ENCODE data around the gene KIFAP3. TPM values are rescaled to one million over a fixed set of nuclear protein-coding genes. Genes with fewer than 3 reads are reported as not detected.
A peak's percentile ranks its signal among the peaks of the same experiment; 100 is the strongest.

Gene KIFAP3
- total and polyA plus RNA-seq, 12 donors, result 18.4 to 54.8 (median 30.5) TPM

DNA sequence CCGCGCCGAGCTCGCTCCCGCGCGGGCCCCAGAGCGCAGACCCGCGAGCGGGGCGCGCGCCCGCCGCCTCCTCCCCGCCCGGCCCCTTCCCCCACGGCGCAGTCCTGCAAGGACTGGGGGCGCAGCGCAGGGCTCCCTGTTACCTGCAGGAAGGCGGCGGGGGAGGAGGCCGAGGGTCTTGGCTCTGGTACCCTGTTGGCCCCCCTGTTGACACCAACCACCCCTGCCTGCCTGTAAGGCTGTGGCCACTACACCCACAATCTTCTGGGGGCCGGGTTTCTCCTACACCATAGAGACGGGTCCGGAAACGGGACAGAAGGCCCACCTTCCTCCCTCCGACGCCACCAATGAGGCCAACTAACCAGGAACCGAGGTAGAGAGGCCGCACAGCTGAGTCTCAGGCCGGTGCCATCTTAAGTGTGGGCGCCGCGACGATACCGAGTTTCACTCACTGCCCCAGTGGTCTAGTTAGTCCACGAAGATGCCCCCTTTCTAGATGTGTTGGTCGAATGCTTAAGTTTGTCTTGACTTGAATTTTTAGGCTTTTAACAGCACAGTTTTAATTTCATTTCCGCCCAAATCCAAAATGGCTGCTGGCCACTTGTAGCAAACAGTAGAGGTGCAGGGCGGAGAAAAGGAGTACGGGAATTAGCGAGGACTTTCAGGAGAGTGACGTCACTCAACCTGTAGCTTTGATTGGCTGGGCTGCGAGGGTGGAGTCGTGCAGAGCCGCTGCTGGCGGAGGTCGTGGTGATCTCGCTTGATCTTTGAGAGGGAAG, 180.7 kb downstream of the KIFAP3 start, which contains the start of gene SCYL3:
TSS of gene SCYL3 (minus strand) at position 252 of the 779 bp plus-strand sequence. CDS start 5,056 bp downstream, outside the sequence.
- no peaks in the 10 kb centered on the region for H3K36me3 ChIP-seq (replicated peaks in 1 of 2)
- DNase-seq, result peak; percentile 91 to 98 (median 96)
- peak within 1 kb of the TSS; percentile 80 to 99 (median 99) for H3K27ac ChIP-seq
- H3K27me3 ChIP-seq, result no peaks in the 10 kb centered on the region
- intact Hi-C loops (cut with DNase I), result no loop called here
- H3K4me1 ChIP-seq (replicated peaks in 1 of 2), result peaks cover 18 to 24% of the 10 kb centered on the region in 2 donors
- TF ChIP-seq, protein P1, sequence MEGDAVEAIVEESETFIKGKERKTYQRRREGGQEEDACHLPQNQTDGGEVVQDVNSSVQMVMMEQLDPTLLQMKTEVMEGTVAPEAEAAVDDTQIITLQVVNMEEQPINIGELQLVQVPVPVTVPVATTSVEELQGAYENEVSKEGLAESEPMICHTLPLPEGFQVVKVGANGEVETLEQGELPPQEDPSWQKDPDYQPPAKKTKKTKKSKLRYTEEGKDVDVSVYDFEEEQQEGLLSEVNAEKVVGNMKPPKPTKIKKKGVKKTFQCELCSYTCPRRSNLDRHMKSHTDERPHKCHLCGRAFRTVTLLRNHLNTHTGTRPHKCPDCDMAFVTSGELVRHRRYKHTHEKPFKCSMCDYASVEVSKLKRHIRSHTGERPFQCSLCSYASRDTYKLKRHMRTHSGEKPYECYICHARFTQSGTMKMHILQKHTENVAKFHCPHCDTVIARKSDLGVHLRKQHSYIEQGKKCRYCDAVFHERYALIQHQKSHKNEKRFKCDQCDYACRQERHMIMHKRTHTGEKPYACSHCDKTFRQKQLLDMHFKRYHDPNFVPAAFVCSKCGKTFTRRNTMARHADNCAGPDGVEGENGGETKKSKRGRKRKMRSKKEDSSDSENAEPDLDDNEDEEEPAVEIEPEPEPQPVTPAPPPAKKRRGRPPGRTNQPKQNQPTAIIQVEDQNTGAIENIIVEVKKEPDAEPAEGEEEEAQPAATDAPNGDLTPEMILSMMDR (IDR thresholded peaks at IDR 0.05), result peak in 1 of 6 experiments; percentile 10
- peak; percentile 54 to 82 for TF ChIP-seq POLR2A (IDR thresholded peaks at IDR 0.05)
- peak within 1 kb of the TSS; percentile 47 to 84 (median 76) for H3K4me3 ChIP-seq
- 0 to 1% (median 0%) methylated on average over 18 to 52 of the region's 52 CpGs for WGBS, 4 donors
- no peaks in the 10 kb centered on the region for H3K9me3 ChIP-seq (replicated peaks in 1 of 3)

DNA sequence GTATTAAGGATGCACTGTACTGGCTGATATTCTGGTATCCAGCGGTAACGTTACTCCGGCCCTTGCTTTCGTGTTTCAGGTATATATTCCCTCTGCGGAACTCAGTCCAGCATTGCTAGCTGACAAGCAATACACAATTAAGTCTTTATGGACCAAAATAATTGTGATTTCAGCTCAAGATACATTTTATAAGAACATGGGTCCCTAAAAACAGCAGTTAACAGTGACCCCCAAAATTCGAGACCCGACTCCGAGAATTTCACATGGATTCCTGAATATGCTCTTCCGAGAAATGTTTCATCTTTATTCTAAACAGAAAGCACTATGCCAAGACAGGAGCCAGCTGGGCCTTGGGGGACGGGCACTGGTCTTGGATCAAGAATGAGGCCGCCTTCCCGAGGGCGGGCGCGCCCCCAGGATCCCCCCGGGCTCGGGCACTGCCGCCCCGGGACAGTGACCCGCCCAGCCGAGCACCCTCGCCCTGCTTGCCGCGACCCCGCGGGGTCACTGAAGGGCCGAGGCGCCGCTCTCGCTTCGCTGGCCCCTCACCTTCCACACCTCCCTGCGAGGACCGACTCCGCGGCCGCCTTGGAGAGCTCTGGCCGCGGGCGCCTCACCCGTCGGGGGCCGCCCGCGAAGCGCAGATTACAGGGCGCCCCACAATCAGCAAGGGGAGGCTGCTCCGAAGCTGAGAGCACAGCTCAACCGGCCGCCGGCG, 181.4 kb downstream of the KIFAP3 start:
- Histone ChIP-seq H3K4me3 (peak overlapping the region; percentile 47 to 84 (median 76)), H3K27ac (peak overlapping the region; percentile 80 to 99 (median 99)), H3K36me3 (replicated peaks in 1 of 2) (peaks cover 0 to 3% of the 10 kb centered on the region in 2 donors), H3K9me3 (replicated peaks in 1 of 3) (no peaks in the 10 kb centered on the region), H3K27me3 (no peaks in the 10 kb centered on the region), H3K4me1 (replicated peaks in 1 of 2) (peaks cover 18 to 29% of the 10 kb centered on the region in 2 donors)
- TF ChIP-seq POLR2A (IDR thresholded peaks at IDR 0.05), result no peak
- TF ChIP-seq, protein P1 (IDR thresholded peaks at IDR 0.05), result no peak
- 1 to 2% (median 1%) methylated on average over 9 to 51 of the region's 51 CpGs for WGBS, 4 donors
- peak; percentile 45 to 69 (median 53) for DNase-seq
- intact Hi-C loops (cut with DNase I), result no loop called here

DNA sequence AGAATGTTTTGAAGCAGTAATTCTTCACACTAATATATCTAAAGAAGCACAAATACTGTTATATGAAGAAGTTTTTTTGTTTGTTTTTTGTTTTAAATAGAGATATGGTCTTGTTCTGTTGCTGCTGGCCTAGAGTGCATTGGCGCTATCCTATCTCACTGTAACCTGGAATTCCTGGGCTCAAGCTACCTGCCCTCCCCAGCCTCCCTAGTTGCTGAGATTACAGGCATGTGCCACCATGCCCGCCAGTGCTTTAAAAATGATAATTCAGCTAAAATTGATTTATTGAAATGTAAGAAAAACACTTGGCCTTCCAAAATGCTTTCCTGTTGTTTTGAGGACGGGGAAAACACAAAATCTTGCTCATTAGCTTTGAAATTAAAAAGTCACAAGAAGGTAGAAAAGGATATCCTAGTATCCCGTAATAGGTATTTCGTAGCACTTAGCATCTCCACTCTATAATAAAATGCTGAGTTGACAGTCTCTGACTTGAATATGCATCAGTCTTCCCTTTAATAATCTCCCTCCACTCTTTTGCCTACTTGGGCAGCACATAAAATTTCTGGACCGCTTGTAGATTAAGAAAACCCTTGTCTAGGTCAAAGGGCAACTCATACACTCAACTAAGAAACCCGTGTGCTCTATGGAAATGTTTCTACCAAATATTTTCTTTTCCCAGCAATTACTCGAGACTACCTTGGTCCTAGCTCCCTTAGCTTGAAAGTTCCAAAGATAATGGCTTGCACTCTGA, 182.1 kb downstream of the KIFAP3 start:
- H3K36me3 ChIP-seq (replicated peaks in 1 of 2), result peaks cover 0 to 10% of the 10 kb centered on the region in 2 donors
- TF ChIP-seq POLR2A (IDR thresholded peaks at IDR 0.05), result no peak
- TF ChIP-seq, protein P1 (IDR thresholded peaks at IDR 0.05), result no peak
- intact Hi-C loops (cut with DNase I), result no loop called here
- no peak for DNase-seq
- no peaks in the 10 kb centered on the region for H3K9me3 ChIP-seq (replicated peaks in 1 of 3)
- peak overlapping the region in 4 of 5 donors; percentile 89 to 99 (median 99) for H3K27ac ChIP-seq
- 57 to 65% (median 59%) methylated on average over 8 of the region's 8 CpGs for WGBS, 4 donors
- H3K4me1 ChIP-seq (replicated peaks in 1 of 2), result peaks cover 18 to 31% of the 10 kb centered on the region in 2 donors
- no peaks in the 10 kb centered on the region for H3K27me3 ChIP-seq
- peak overlapping the region in 3 of 4 donors; percentile 69 to 84 (median 83) for H3K4me3 ChIP-seq

Data from adrenal gland (tissue), 12 donors.